Loucy (cell line): Measurements from ENCODE around the gene APOBEC3H.

Experiments used
- H2AFZ ChIP-seq: fragments of 200-600 bp; sonication (generic); 2 replicates; pipeline ENCODE4 v1.6.0; 2016; ENCODE audit warnings: antibody characterized with exemption, mild to moderate bottlenecking, low read length, moderate library complexity
- H3F3A ChIP-seq: fragments of 200-600 bp; 2 replicates; pipeline ENCODE4 v1.6.0; 2016; ENCODE audit warnings: antibody characterized with exemption, low read depth, mild to moderate bottlenecking
- H3K27me3 ChIP-seq: fragments of 200-600 bp; sonication (generic); 2 replicates; pipeline ENCODE4 v1.6.1; 2014; ENCODE audit warnings: low read length, mild to moderate bottlenecking; ENCODE audit not compliant: insufficient read depth, poor library complexity, severe bottlenecking
- H3K36me3 ChIP-seq: fragments of 200-600 bp; sonication (generic); 2 replicates; pipeline ENCODE4 v1.6.1; 2016; ENCODE audit warnings: low read length; ENCODE audit not compliant: insufficient read depth
- H3K4me1 ChIP-seq: fragments of 200-600 bp; sonication (generic); 2 replicates; pipeline ENCODE4 v1.5.1; 2014; ENCODE audit warnings: low read length, mild to moderate bottlenecking; ENCODE audit not compliant: insufficient read depth, poor library complexity, severe bottlenecking
- H3K4me2 ChIP-seq: fragments of 200-600 bp; sonication (generic); 2 replicates; pipeline ENCODE4 v1.6.0; 2014; ENCODE audit warnings: antibody characterized with exemption, low read length, low read depth, mild to moderate bottlenecking; ENCODE audit not compliant: poor library complexity, severe bottlenecking
- H3K4me3 ChIP-seq: fragments of 200-600 bp; sonication (generic); 2 replicates; pipeline ENCODE4 v1.5.1; 2014; ENCODE audit warnings: low read length, mild to moderate bottlenecking, mixed read lengths; ENCODE audit not compliant: poor library complexity, severe bottlenecking
- H3K79me2 ChIP-seq: fragments of 200-600 bp; sonication (generic); 2 replicates; pipeline ENCODE4 v1.6.1; 2014; ENCODE audit warnings: low read length; ENCODE audit not compliant: insufficient read depth
- H3K9ac ChIP-seq: fragments of 200-600 bp; sonication (generic); 2 replicates; pipeline ENCODE4 v1.6.0; 2014; ENCODE audit warnings: mild to moderate bottlenecking, low read depth, low read length, moderate library complexity; ENCODE audit not compliant: poor library complexity, severe bottlenecking
- H3K9me2 ChIP-seq: fragments of 200-600 bp; sonication (generic); replicated peaks from 2 replicates; pipeline ENCODE4 v1.6.1; 2016; ENCODE audit warnings: low read depth, low read length, mixed read lengths
- H3K9me3 ChIP-seq: fragments of 200-600 bp; sonication (generic); 2 replicates; pipeline ENCODE4 v1.6.1; 2014; ENCODE audit warnings: mild to moderate bottlenecking, antibody characterized with exemption, low read length, low read depth; ENCODE audit not compliant: insufficient read depth
- H4K20me1 ChIP-seq: fragments of 200-600 bp; sonication (generic); 2 replicates; pipeline ENCODE4 v1.6.0; 2014; ENCODE audit warnings: antibody characterized with exemption, low read length, mild to moderate bottlenecking; ENCODE audit not compliant: insufficient read depth, poor library complexity, severe bottlenecking
- CTCF ChIP-seq: fragments of 200-600 bp; sonication (generic); conservative IDR thresholded peaks from 2 replicates; pipeline ENCODE4 v1.5.1; 2014; ENCODE audit warnings: mild to moderate bottlenecking, antibody characterized with exemption, low read length
- EZH2phosphoT487 ChIP-seq: fragments of 200-600 bp; IDR thresholded peaks from 2 replicates; pipeline ENCODE4 v1.6.1; 2018; ENCODE audit warnings: antibody characterized with exemption, mild to moderate bottlenecking, moderate library complexity, borderline replicate concordance

APOBEC3H gene

DNA sequence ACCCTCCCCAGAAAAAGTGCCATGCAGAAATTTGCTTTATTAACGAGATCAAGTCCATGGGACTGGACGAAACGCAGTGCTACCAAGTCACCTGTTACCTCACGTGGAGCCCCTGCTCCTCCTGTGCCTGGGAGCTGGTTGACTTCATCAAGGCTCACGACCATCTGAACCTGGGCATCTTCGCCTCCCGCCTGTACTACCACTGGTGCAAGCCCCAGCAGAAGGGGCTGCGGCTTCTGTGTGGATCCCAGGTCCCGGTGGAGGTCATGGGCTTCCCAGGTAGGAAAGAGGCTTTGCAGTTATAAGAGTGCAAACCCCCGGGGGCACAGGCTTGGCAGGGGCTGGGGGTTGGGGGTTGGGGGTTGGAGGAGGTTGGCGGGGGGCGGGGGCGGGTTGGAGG lies 4.2 kb downstream of the APOBEC3H start:
- Histone ChIP-seq H3K36me3 (no peaks in the 10 kb centered on the region), H3K9me2 (no peaks in the 10 kb centered on the region), H3K9me3 (no peaks in the 10 kb centered on the region), H3K79me2 (no peaks in the 10 kb centered on the region), H3K4me3 (no peak overlapping the region), H2AFZ (no peak overlapping the region), H3K4me1 (peaks cover 37% of the 10 kb centered on the region), H4K20me1 (no peaks in the 10 kb centered on the region), H3K4me2 (no peak overlapping the region), H3F3A (0 out of 2 replicates have a peak, but pooled peaks cover 5% of the 10 kb centered on the region), H3K27me3 (no peaks in the 10 kb centered on the region), H3K9ac (no peak overlapping the region)
- TF ChIP-seq CTCF (no peak), EZH2phosphoT487 (no peak)

GRCh38 chr22:39103431-39103830 lies 6.4 kb downstream of the APOBEC3H start:
- no peaks in the 10 kb centered on the region for H3F3A ChIP-seq
- no peaks in the 10 kb centered on the region for H3K9me3 ChIP-seq
- no peak overlapping the region for H3K4me3 ChIP-seq
- no peaks in the 10 kb centered on the region for H4K20me1 ChIP-seq
- no peaks in the 10 kb centered on the region for H3K36me3 ChIP-seq
- no peaks in the 10 kb centered on the region for H3K79me2 ChIP-seq
- H3K27me3 ChIP-seq = no peaks in the 10 kb centered on the region
- H3K9me2 ChIP-seq = no peaks in the 10 kb centered on the region
- H3K9ac ChIP-seq = no peak overlapping the region
- H3K4me2 ChIP-seq = no peak overlapping the region
- TF ChIP-seq CTCF = no peak
- no peak for TF ChIP-seq EZH2phosphoT487
- H2AFZ ChIP-seq = no peak overlapping the region
- H3K4me1 ChIP-seq = peaks cover 18% of the 10 kb centered on the region

- Histone ChIP-seq H3K9ac (no peak overlapping the region), H3K36me3 (no peaks in the 10 kb centered on the region), H3K27me3 (no peaks in the 10 kb centered on the region), H3K9me3 (no peaks in the 10 kb centered on the region), H3K9me2 (no peaks in the 10 kb centered on the region), H3F3A (no peaks in the 10 kb centered on the region), H2AFZ (no peak overlapping the region), H4K20me1 (no peaks in the 10 kb centered on the region), H3K4me3 (no peak overlapping the region), H3K4me2 (no peak overlapping the region), H3K79me2 (no peaks in the 10 kb centered on the region), H3K4me1 (peaks cover 9% of the 10 kb centered on the region)
- TF ChIP-seq EZH2phosphoT487 (no peak), CTCF (no peak)
These were observed 9.3 kb downstream of the APOBEC3H start for GRCh38 chr22:39106326-39106725.
